Sigmoid colon (tissue), 4 donors: ENCODE data around the gene GMPR2.

Experiments used
- CTCF ChIP-seq, 4 experiments: fragments of 450-650 bp in 3 of 4; fragments of 200-600 bp in 1 of 4; IDR thresholded peaks; one replicate each; pipeline ENCODE4 v1.5.1; 2016 to 2019; ENCODE audit warnings: antibody characterized with exemption in 4 of 4, mild to moderate bottlenecking in 3 of 4, moderate library complexity in 2 of 4
- EP300 ChIP-seq, 4 donors: sonication (generic); formaldehyde crosslinking; IDR thresholded peaks; one replicate each; pipeline ENCODE4 v1.6.1; 2017; ENCODE audit warnings: antibody characterized with exemption in 4 of 4
- POLR2A ChIP-seq, 2 donors: fragments of 450-650 bp; IDR thresholded peaks; one replicate each; pipeline ENCODE4 v1.6.1; 2016; ENCODE audit warnings: antibody characterized with exemption in 2 of 2, mild to moderate bottlenecking in 2 of 2, moderate library complexity in 2 of 2
- POLR2AphosphoS5 ChIP-seq, 4 donors: sonication (generic); formaldehyde crosslinking; IDR thresholded peaks; one replicate each; pipeline ENCODE4 v1.6.1; 2017; ENCODE audit warnings: antibody characterized with exemption in 4 of 4

GRCh38 chr14:24196071-24197055 lies 36.4 kb upstream of the GMPR2 start:
- TF ChIP-seq CTCF (IDR thresholded peaks at IDR 0.05) (no peak), POLR2A (IDR thresholded peaks at IDR 0.05) (no peak), POLR2AphosphoS5 (IDR thresholded peaks at IDR 0.05) (no peak), EP300 (IDR thresholded peaks at IDR 0.05) (no peak)
